Measurements from ENCODE around the gene MPG. TPM values are rescaled to one million over a fixed set of nuclear protein-coding genes. Genes with fewer than 3 reads are reported as not detected.
"Not testable (repeated sequence)": the region's sequence is repeated elsewhere in the genome, so short reads cannot be mapped to it uniquely, and the experiment has no call there.

The MPG gene
- total and polyA plus RNA-seq, 7 donors, result 52.2 to 118 (median 74.3) TPM

GRCh38 chr16:35011-35677 lies 42.9 kb upstream of the MPG start:
- peak; percentile 50 for DNase-seq
- no peak for TF ChIP-seq CTCF (IDR thresholded peaks at IDR 0.05)
- TF ChIP-seq EP300 (IDR thresholded peaks at IDR 0.05), result no peak
- no peak for TF ChIP-seq POLR2A (IDR thresholded peaks at IDR 0.05)
- no peak for TF ChIP-seq POLR2AphosphoS5 (IDR thresholded peaks at IDR 0.05)
- WGBS, 2 donors, result 67 to 87% methylated on average over 17 of the region's 17 CpGs

GRCh38 chr16:35678-36305 lies 42.2 kb upstream of the MPG start:
- intact Hi-C loops (cut with DNase I), result no loop called here
- Histone ChIP-seq H3K27me3 (no peaks in the 10 kb centered on the region), H3K4me1 (no peaks in the 10 kb centered on the region), H3K9me3 (no peaks in the 10 kb centered on the region), H3K27ac (no peak overlapping the region), H3K36me3 (no peaks in the 10 kb centered on the region), H3K4me3 (no peak overlapping the region)
- TF ChIP-seq EP300 (IDR thresholded peaks at IDR 0.05) (no peak), POLR2A (IDR thresholded peaks at IDR 0.05) (no peak), POLR2AphosphoS5 (IDR thresholded peaks at IDR 0.05) (no peak), CTCF (IDR thresholded peaks at IDR 0.05) (no peak)
- WGBS, 2 donors, result 84 to 90% methylated on average over 11 of the region's 11 CpGs
- DNase-seq, result peak; percentile 42

More at GRCh38 chr16:35011-35677, 42.9 kb upstream of the MPG start:
- H3K27me3 ChIP-seq, result no peaks in the 10 kb centered on the region
- intact Hi-C loops (cut with DNase I), result no loop called here
- no peak overlapping the region for H3K27ac ChIP-seq
- H3K4me1 ChIP-seq, result no peaks in the 10 kb centered on the region
- H3K9me3 ChIP-seq, result no peaks in the 10 kb centered on the region
- no peaks in the 10 kb centered on the region for H3K36me3 ChIP-seq
- no peak overlapping the region for H3K4me3 ChIP-seq

GRCh38 chr16:36336-36984 lies 41.6 kb upstream of the MPG start:
- Histone ChIP-seq H3K27ac (no peak overlapping the region), H3K9me3 (no peaks in the 10 kb centered on the region), H3K4me3 (no peak overlapping the region), H3K4me1 (no peaks in the 10 kb centered on the region), H3K27me3 (no peaks in the 10 kb centered on the region), H3K36me3 (no peaks in the 10 kb centered on the region)
- 90 to 93% methylated on average over 15 of the region's 15 CpGs for WGBS, 2 donors
- no peak for DNase-seq
- intact Hi-C loops (cut with DNase I), result no loop called here
- no peak for TF ChIP-seq EP300 (IDR thresholded peaks at IDR 0.05)
- no peak for TF ChIP-seq POLR2AphosphoS5 (IDR thresholded peaks at IDR 0.05)
- TF ChIP-seq POLR2A (IDR thresholded peaks at IDR 0.05), result no peak
- TF ChIP-seq CTCF (IDR thresholded peaks at IDR 0.05), result no peak

GRCh38 chr16:37511-37910 lies 40.5 kb upstream of the MPG start:
- no peak for DNase-seq
- intact Hi-C loops (cut with DNase I), result no loop called here
- Histone ChIP-seq H3K9me3 (no peaks in the 10 kb centered on the region), H3K27ac (no peak overlapping the region), H3K4me1 (no peaks in the 10 kb centered on the region), H3K4me3 (no peak overlapping the region), H3K36me3 (no peaks in the 10 kb centered on the region), H3K27me3 (no peaks in the 10 kb centered on the region)
- 82 to 95% methylated on average over 5 of the region's 5 CpGs for WGBS, 2 donors
- TF ChIP-seq CTCF (IDR thresholded peaks at IDR 0.05), result no peak
- TF ChIP-seq POLR2A (IDR thresholded peaks at IDR 0.05), result no peak
- no peak for TF ChIP-seq EP300 (IDR thresholded peaks at IDR 0.05)
- TF ChIP-seq POLR2AphosphoS5 (IDR thresholded peaks at IDR 0.05), result no peak

GRCh38 chr16:38206-38605 lies 39.8 kb upstream of the MPG start:
- H3K4me1 ChIP-seq; H3K27me3 ChIP-seq; H3K4me3 ChIP-seq; H3K36me3 ChIP-seq; H3K9me3 ChIP-seq; intact Hi-C loops (cut with DNase I); H3K27ac ChIP-seq; DNase-seq: not testable (repeated sequence)
- 83 to 96% methylated on average over 11 of the region's 11 CpGs for WGBS, 2 donors

Measured in sigmoid colon (tissue), 7 donors.